Measurements from ENCODE around the gene CC2D2A. TPM values are rescaled to one million over a fixed set of nuclear protein-coding genes. Genes with fewer than 3 reads are reported as not detected.
A peak's percentile ranks its signal among the peaks of the same experiment; 100 is the strongest.
"Not testable (repeated sequence)": the region's sequence is repeated elsewhere in the genome, so short reads cannot be mapped to it uniquely, and the experiment has no call there.

The CC2D2A gene
- total RNA-seq, 2 donors from 2014 or later, result 3.6 to 4.9 TPM

- Histone ChIP-seq H3K27me3 (no peaks in the 10 kb centered on the region), H3K27ac (no peak overlapping the region), H3K4me1 (no peaks in the 10 kb centered on the region), H3K4me3 (no peak overlapping the region), H3K9me3 (no peaks in the 10 kb centered on the region), H3K36me3 (replicated peaks in 1 of 2; ENCODE audit: insufficient read depth in 1 of 2, low read depth in 2 of 2) (peaks cover 0 to 1% of the 10 kb centered on the region in 2 donors)
- DNase-seq, result no peak
- TF ChIP-seq CTCF (IDR thresholded peaks at IDR 0.05), result no peak
- no peak for TF ChIP-seq POLR2A (IDR thresholded peaks at IDR 0.05)
- WGBS, 2 donors, result 93 to 94% methylated on average over 5 of the region's 5 CpGs
- no peak for ATAC-seq
- intact Hi-C loops (cut with DNase I), result no loop called here
Measured at GRCh38 chr4:15605537-15605936, 135.9 kb downstream of the CC2D2A start.

- no peak for TF ChIP-seq POLR2A (IDR thresholded peaks at IDR 0.05)
- TF ChIP-seq CTCF (IDR thresholded peaks at IDR 0.05), result no peak
- H3K27me3 ChIP-seq, result no peaks in the 10 kb centered on the region
- H3K36me3 ChIP-seq (replicated peaks in 1 of 2; ENCODE audit: insufficient read depth in 1 of 2, low read depth in 2 of 2), result no peaks in the 10 kb centered on the region
- no peak for DNase-seq
- 86 to 92% methylated on average over 2 of the region's 2 CpGs for WGBS, 2 donors
- intact Hi-C loops (cut with DNase I), result no loop called here
- no peak for ATAC-seq
- H3K4me3 ChIP-seq, result no peak overlapping the region
- H3K4me1 ChIP-seq, result no peaks in the 10 kb centered on the region
- H3K9me3 ChIP-seq, result no peaks in the 10 kb centered on the region
- no peak overlapping the region for H3K27ac ChIP-seq
Measured at GRCh38 chr4:15610855-15611254, 141.2 kb downstream of the CC2D2A start.

- H3K9me3 ChIP-seq, result no peaks in the 10 kb centered on the region
- no peak overlapping the region for H3K27ac ChIP-seq
- H3K27me3 ChIP-seq, result no peaks in the 10 kb centered on the region
- TF ChIP-seq CTCF (IDR thresholded peaks at IDR 0.05) (no peak), POLR2A (IDR thresholded peaks at IDR 0.05) (no peak)
- H3K4me1 ChIP-seq, result no peaks in the 10 kb centered on the region
- no peak for ATAC-seq
- H3K4me3 ChIP-seq, result no peak overlapping the region
- 94 to 100% methylated on average over 2 of the region's 2 CpGs for whole genome bisulfite sequencing, 2 donors
- DNase-seq, result no peak
- no peaks in the 10 kb centered on the region for H3K36me3 ChIP-seq (replicated peaks in 1 of 2; ENCODE audit: insufficient read depth in 1 of 2, low read depth in 2 of 2)
- intact Hi-C loops (cut with DNase I), result no loop called here
Measured at GRCh38 chr4:15612136-15612535, 142.5 kb downstream of the CC2D2A start.

- H3K27me3 ChIP-seq; H3K4me1 ChIP-seq; H3K4me3 ChIP-seq; H3K36me3 ChIP-seq (replicated peaks in 1 of 2; ENCODE audit: insufficient read depth in 1 of 2, low read depth in 2 of 2); ATAC-seq; intact Hi-C loops (cut with DNase I); H3K27ac ChIP-seq; DNase-seq: not testable (repeated sequence)
- peaks cover 0 to 11% (median 0%) of the 10 kb centered on the region in 3 donors for H3K9me3 ChIP-seq
- 96 to 97% methylated on average over 5 to 16 of the region's 24 CpGs for WGBS, 2 donors
Measured at GRCh38 chr4:15614891-15615290, 145.2 kb downstream of the CC2D2A start.

GRCh38 chr4:15617407-15617806, 147.7 kb downstream of the CC2D2A start:
- H3K4me3 ChIP-seq; H3K4me1 ChIP-seq; ATAC-seq; intact Hi-C loops (cut with DNase I); H3K27ac ChIP-seq; DNase-seq; H3K27me3 ChIP-seq; H3K36me3 ChIP-seq (replicated peaks in 1 of 2; ENCODE audit: insufficient read depth in 1 of 2, low read depth in 2 of 2): not testable (repeated sequence)
- 93 to 96% methylated on average over 5 of the region's 5 CpGs for WGBS, 2 donors
- H3K9me3 ChIP-seq, result peaks cover 0 to 17% (median 0%) of the 10 kb centered on the region in 3 donors

- Histone ChIP-seq H3K27me3 (no peaks in the 10 kb centered on the region), H3K9me3 (no peaks in the 10 kb centered on the region), H3K36me3 (replicated peaks in 1 of 2; ENCODE audit: insufficient read depth in 1 of 2, low read depth in 2 of 2) (peaks cover 3 to 5% of the 10 kb centered on the region in 2 donors), H3K27ac (peak overlapping the region in 1 of 4 donors; percentile 2), H3K4me1 (no peaks in the 10 kb centered on the region), H3K4me3 (no peak overlapping the region)
- intact Hi-C loops (cut with DNase I), result no loop called here
- 90 to 92% methylated on average over 1 of the region's 1 CpG for WGBS, 2 donors
- no peak for DNase-seq
- ATAC-seq, result peak; percentile 42
- TF ChIP-seq POLR2A (IDR thresholded peaks at IDR 0.05) (no peak), CTCF (IDR thresholded peaks at IDR 0.05) (no peak)
Measured at GRCh38 chr4:15636818-15637217, 167.1 kb downstream of the CC2D2A start.
